C4-2B (cell line): ENCODE data around the gene CTSW.

ENCODE experiments used
- CTCF ChIP-seq: fragments of 450-650 bp; conservative IDR thresholded peaks from 2 replicates; pipeline ENCODE4 v1.5.1; 2017; ENCODE audit warnings: mild to moderate bottlenecking
- ZFX ChIP-seq: fragments of 450-650 bp; IDR thresholded peaks from 2 replicates; pipeline ENCODE4 v1.6.1; 2017

- TF ChIP-seq CTCF: no peak
- TF ChIP-seq ZFX: no peak
These were observed 16.4 kb upstream of the CTSW start for GRCh38 chr11:65862941-65863888.
